CD14-positive monocyte (primary cell): ENCODE measurements around the gene WDR5. TPM values are rescaled to one million over a fixed set of nuclear protein-coding genes. Genes with fewer than 3 reads are reported as not detected.

Source experiments
- DNase-seq, 3 donors: peaks; one replicate each; pipeline ENCODE4 v3.0.0-alpha.2; 2011 to 2022
- H2AFZ ChIP-seq: 2 replicates; pipeline ENCODE4 v1.6.0; 2012; ENCODE audit warnings: mild to moderate bottlenecking, low read depth, low read length, inconsistent platforms; ENCODE audit not compliant: insufficient read depth, poor library complexity, severe bottlenecking
- H3K27ac ChIP-seq, 2 donors: 1 replicate in 1 of 2; 2 replicates in 1 of 2; pipeline ENCODE4 v1.5.1; 2012 to 2013; ENCODE audit warnings: low read length in 2 of 2, control low read depth in 1 of 2, inconsistent platforms in 1 of 2, low read depth in 1 of 2, mild to moderate bottlenecking in 1 of 2
- H3K27me3 ChIP-seq, 2 donors: one replicate each; pipeline versions ENCODE4 v1.6.0 to v1.6.1; 2011 to 2013; ENCODE audit warnings: low read length in 2 of 2; ENCODE audit not compliant: control insufficient read depth in 2 of 2, insufficient read depth in 2 of 2
- H3K36me3 ChIP-seq, 2 donors: replicated peaks in 1 of 2; 1 replicate in 1 of 2; 2 replicates in 1 of 2; pipeline versions ENCODE4 v1.5.1 to v1.6.1; 2012 to 2013; ENCODE audit warnings: low read length in 2 of 2, control low read depth in 1 of 2, inconsistent platforms in 1 of 2, mild to moderate bottlenecking in 1 of 2; ENCODE audit not compliant: insufficient read depth in 2 of 2, control insufficient read depth in 1 of 2
- H3K4me1 ChIP-seq, 2 donors: 1 replicate in 1 of 2; 2 replicates in 1 of 2; pipeline versions ENCODE4 v1.5.1 to v1.6.1; 2012 to 2013; ENCODE audit warnings: low read length in 2 of 2, control low read depth in 1 of 2, inconsistent platforms in 1 of 2, mild to moderate bottlenecking in 1 of 2, moderate library complexity in 1 of 2; ENCODE audit not compliant: insufficient read depth in 2 of 2, control insufficient read depth in 1 of 2
- H3K4me2 ChIP-seq: replicated peaks from 2 replicates; pipeline ENCODE3; 2012; ENCODE audit warnings: low read length, moderate library complexity, mild to moderate bottlenecking; ENCODE audit not compliant: poor library complexity, severe bottlenecking; ENCODE audit errors: extremely low read depth
- H3K4me3 ChIP-seq, 3 experiments: fragments of 200-600 bp in 1 of 3; sonication (generic) in 1 of 3; replicated peaks in 1 of 3; 1 replicate in 2 of 3; 2 replicates in 1 of 3; pipeline ENCODE4 v1.5.1; 2011 to 2013; ENCODE audit warnings: low read length in 3 of 3, mild to moderate bottlenecking in 3 of 3, control low read depth in 2 of 3, low read depth in 2 of 3, inconsistent platforms in 1 of 3, moderate library complexity in 1 of 3
- H3K79me2 ChIP-seq: 2 replicates; pipeline ENCODE4 v1.6.0; 2012; ENCODE audit warnings: mild to moderate bottlenecking, control low read depth, inconsistent platforms, low read length, moderate library complexity; ENCODE audit not compliant: insufficient read depth
- H3K9ac ChIP-seq: 2 replicates; pipeline ENCODE4 v1.6.0; 2017; ENCODE audit warnings: low read length, mild to moderate bottlenecking; ENCODE audit not compliant: insufficient read depth, poor library complexity, severe bottlenecking
- H3K9me3 ChIP-seq, 2 donors: replicated peaks in 1 of 2; 1 replicate in 1 of 2; 2 replicates in 1 of 2; pipeline versions ENCODE4 v1.5.1 to v1.6.1; 2012 to 2013; ENCODE audit warnings: low read length in 2 of 2, control low read depth in 1 of 2; ENCODE audit not compliant: control insufficient read depth in 1 of 2, insufficient read depth in 1 of 2
- H4K20me1 ChIP-seq: 2 replicates; pipeline ENCODE4 v1.6.0; 2012; ENCODE audit warnings: mild to moderate bottlenecking, low read length, control low read depth, moderate library complexity; ENCODE audit not compliant: insufficient read depth
- H3K27ac Mint-ChIP-seq, 7 donors: one replicate each; pipeline ENCODE4 v1.8.0; 2020; ENCODE audit warnings: mild to moderate bottlenecking in 7 of 7, mixed read lengths in 7 of 7, moderate library complexity in 6 of 7, inconsistent platforms in 2 of 7
- H3K27me3 Mint-ChIP-seq, 3 donors: one replicate each; pipeline ENCODE4 v1.8.0; 2021 to 2022; ENCODE audit warnings: low read depth in 3 of 3, mild to moderate bottlenecking in 3 of 3, mixed read lengths in 3 of 3, moderate library complexity in 3 of 3, inconsistent platforms in 1 of 3
- H3K36me3 Mint-ChIP-seq, 2 donors: one replicate each; pipeline ENCODE4 v1.8.0; 2020; ENCODE audit warnings: mixed read lengths in 2 of 2, inconsistent platforms in 1 of 2, mild to moderate bottlenecking in 1 of 2
- H3K4me1 Mint-ChIP-seq: one replicate; pipeline ENCODE4 v1.8.0; 2020; ENCODE audit warnings: mild to moderate bottlenecking, mixed read lengths
- H3K4me3 Mint-ChIP-seq, 2 donors: one replicate each; pipeline ENCODE4 v1.8.0; 2020; ENCODE audit warnings: mild to moderate bottlenecking in 2 of 2, mixed read lengths in 2 of 2, moderate library complexity in 1 of 2
- H3K9me3 Mint-ChIP-seq, 7 donors: one replicate each; pipeline ENCODE4 v1.8.0; 2020 to 2022; ENCODE audit warnings: mixed read lengths in 7 of 7, mild to moderate bottlenecking in 6 of 7, moderate library complexity in 6 of 7, inconsistent platforms in 2 of 7
- WGBS: methylation state at CpG from one replicate; pipeline ENCODE4 v1.1.5; 2013; ENCODE audit warnings: missing lambda C conversion rate; ENCODE audit not compliant: insufficient coverage; 5-methylcytosine and 5-hydroxymethylcytosine counted together
- intact Hi-C, 2 donors: fragments of 100-400 bp; cut with micrococcal nuclease; formaldehyde crosslinking; loops; one replicate each; pipeline versions ENCODE4 v1.15.0 to v1.15.1; 2023
- polyA plus RNA-seq, 3 donors: library from polyadenylated mRNA; depleted of rRNA in 1 of 3; unstranded in 2 of 3; stranded (reverse) in 1 of 3; fragments of 300-500 nt in 2 of 3; fragments of >200 nt in 1 of 3; fragmentation: Illumina TruSeq in 2 of 3; gene quantifications; 1 replicate in 2 of 3; 2 replicates in 1 of 3; pipeline ENCODE4 v1.2.3, GENCODE V29; 2012 to 2021
- TF ChIP-seq, protein P1 (sequence below): fragments of 200-600 bp; IDR thresholded peaks from one replicate; pipeline ENCODE4 v1.8.0; 2022; ENCODE audit warnings: antibody characterized with exemption, mild to moderate bottlenecking

Gene WDR5
- polyA plus RNA-seq, 3 donors = 8.7 to 17.3 (median 10.2) TPM

DNA sequence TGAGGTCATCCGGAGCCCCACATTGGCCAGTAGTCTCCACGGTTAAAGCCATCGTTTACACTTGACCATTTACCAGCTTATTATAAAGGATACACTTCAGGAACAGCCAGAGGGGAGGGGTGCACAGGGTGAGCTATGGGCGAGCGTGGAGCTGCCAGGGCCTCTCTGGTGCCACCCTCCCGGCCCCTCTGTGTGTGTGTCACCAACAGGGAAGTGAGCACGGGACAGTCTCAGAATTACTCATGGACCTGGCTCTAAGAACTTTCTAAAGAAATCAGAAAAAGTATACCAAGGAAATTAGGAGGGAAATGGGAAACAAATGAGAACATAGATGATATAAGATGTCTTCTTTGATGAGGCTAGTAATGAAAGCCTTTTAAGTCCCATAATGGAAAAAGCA, 13.5 kb downstream of the WDR5 start:
- 95% methylated on average over 3 of the region's 7 CpGs for WGBS
- H3K27me3 Mint-ChIP-seq = no peaks in the 10 kb centered on the region
- peaks cover 3% of the 10 kb centered on the region for H3K79me2 ChIP-seq
- no peak overlapping the region for H3K9ac ChIP-seq
- no peaks in the 10 kb centered on the region for H3K4me1 Mint-ChIP-seq
- no peak overlapping the region for H3K27ac ChIP-seq
- intact Hi-C loops = no loop called here
- peaks cover 75 to 94% of the 10 kb centered on the region in 2 donors for H3K36me3 Mint-ChIP-seq
- no peaks in the 10 kb centered on the region for H3K9me3 Mint-ChIP-seq
- H3K27me3 ChIP-seq = no peaks in the 10 kb centered on the region
- no peaks in the 10 kb centered on the region for H3K4me1 ChIP-seq
- H2AFZ ChIP-seq = no peak overlapping the region
- H3K36me3 ChIP-seq = peaks cover 85 to 97% of the 10 kb centered on the region in 2 donors
- no peak overlapping the region for H3K4me3 Mint-ChIP-seq
- H3K27ac Mint-ChIP-seq = peak overlapping the region in 3 of 7 donors; percentile 8 to 50 (median 26)
- TF ChIP-seq, protein P1, sequence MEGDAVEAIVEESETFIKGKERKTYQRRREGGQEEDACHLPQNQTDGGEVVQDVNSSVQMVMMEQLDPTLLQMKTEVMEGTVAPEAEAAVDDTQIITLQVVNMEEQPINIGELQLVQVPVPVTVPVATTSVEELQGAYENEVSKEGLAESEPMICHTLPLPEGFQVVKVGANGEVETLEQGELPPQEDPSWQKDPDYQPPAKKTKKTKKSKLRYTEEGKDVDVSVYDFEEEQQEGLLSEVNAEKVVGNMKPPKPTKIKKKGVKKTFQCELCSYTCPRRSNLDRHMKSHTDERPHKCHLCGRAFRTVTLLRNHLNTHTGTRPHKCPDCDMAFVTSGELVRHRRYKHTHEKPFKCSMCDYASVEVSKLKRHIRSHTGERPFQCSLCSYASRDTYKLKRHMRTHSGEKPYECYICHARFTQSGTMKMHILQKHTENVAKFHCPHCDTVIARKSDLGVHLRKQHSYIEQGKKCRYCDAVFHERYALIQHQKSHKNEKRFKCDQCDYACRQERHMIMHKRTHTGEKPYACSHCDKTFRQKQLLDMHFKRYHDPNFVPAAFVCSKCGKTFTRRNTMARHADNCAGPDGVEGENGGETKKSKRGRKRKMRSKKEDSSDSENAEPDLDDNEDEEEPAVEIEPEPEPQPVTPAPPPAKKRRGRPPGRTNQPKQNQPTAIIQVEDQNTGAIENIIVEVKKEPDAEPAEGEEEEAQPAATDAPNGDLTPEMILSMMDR = no peak
- peaks cover 16% of the 10 kb centered on the region for H4K20me1 ChIP-seq
- H3K4me3 ChIP-seq = no peak overlapping the region
- no peak overlapping the region for H3K4me2 ChIP-seq
- no peaks in the 10 kb centered on the region for H3K9me3 ChIP-seq
- no peak for DNase-seq

DNA sequence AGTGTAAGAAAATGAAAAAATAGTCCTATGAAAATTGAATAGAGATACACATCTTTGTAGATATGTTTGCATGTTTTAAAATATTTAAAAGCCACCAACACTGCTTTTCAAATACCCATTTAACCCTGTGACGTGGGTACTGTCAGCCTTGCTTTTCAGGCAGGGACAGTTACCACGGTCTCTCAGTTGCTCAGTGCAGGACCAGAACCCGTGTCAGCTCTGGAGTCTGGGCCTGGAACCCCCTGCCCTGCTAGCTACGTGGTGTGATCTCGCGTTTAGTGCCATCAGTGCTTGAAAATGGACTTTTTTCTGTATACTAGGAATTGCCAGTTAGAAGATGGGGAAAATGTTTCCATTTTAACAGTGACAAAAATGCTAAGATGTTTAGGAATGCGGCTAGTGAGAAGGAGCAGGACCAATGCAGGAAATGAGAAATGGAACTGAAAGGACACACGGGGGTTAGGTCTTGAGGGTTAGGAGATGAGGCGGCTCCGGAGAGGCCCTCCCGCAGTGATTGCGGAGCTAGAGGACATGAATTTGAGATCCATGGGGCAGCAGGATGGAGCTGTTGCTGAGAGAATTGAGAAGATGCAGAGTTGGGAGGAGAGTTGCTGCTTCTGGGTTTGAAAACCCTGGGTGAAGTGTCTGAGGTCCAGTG, 14.8 kb downstream of the WDR5 start:
- H3K36me3 Mint-ChIP-seq = peaks cover 80 to 94% of the 10 kb centered on the region in 2 donors
- 86% methylated on average over 10 of the region's 12 CpGs for WGBS

More for the DNA sequence above, 14.8 kb downstream of the WDR5 start:
- H3K27ac Mint-ChIP-seq = peak overlapping the region in 1 of 7 donors; percentile 1
- Histone ChIP-seq H3K27me3 (no peaks in the 10 kb centered on the region), H2AFZ (no peak overlapping the region), H3K4me1 (no peaks in the 10 kb centered on the region), H4K20me1 (peaks cover 16% of the 10 kb centered on the region), H3K9me3 (no peaks in the 10 kb centered on the region), H3K79me2 (peaks cover 3% of the 10 kb centered on the region), H3K9ac (no peak overlapping the region), H3K36me3 (peaks cover 90 to 97% of the 10 kb centered on the region in 2 donors), H3K27ac (no peak overlapping the region), H3K4me2 (no peak overlapping the region), H3K4me3 (no peak overlapping the region)
- TF ChIP-seq, protein P1 = no peak
- no peaks in the 10 kb centered on the region for H3K9me3 Mint-ChIP-seq
- DNase-seq = no peak
- H3K4me3 Mint-ChIP-seq = no peak overlapping the region
- H3K4me1 Mint-ChIP-seq = no peaks in the 10 kb centered on the region
- intact Hi-C loops = no loop called here
- H3K27me3 Mint-ChIP-seq = no peaks in the 10 kb centered on the region
